ENCODE results near the gene GNG3.
"Not testable (repeated sequence)": the region's sequence is repeated elsewhere in the genome, so short reads cannot be mapped to it uniquely, and the experiment has no call there.

GNG3 gene

DNA sequence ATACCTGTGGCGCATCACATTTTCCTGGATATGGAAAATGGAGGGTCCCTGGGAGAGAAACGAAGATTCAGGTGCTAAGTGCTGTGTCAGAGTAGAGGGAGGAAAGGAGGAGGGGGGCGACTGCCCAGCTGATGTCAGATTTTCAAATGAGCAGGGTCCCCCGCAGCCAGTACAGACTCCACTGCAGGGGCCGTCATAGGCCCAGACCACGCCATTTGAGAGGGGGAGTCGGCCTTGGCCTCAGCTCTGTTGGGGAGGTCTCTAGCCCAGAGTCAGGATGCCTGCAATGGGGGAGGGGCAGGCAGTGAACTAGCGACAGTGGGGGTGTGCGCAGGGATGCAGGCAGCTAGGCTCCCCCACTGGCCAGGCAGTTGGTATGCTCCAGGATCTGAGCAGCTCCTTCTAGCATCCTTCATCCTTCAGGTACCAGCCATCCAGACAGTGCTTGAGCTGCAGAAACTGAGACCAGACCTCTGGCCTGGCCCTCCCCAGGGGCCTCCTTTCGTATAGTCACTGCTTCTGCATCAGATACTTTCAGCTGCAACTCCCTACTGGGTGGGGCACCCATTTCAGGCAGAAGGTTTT, at the start of gene GNG3, which contains the start of gene BSCL2:
Gene GNG3, plus strand, starts transcription at position 400 of the 585 bp plus-strand sequence. CDS start 620 bp downstream, outside the sequence.
Gene BSCL2, minus strand, starts transcription at position 148 of the 585 bp plus-strand sequence. CDS start 229 bp downstream, outside the sequence.
- peak within 1 kb of the TSS; percentile 89 for H3K27ac ChIP-seq
- no peak for DNase-seq (ENCODE audit: low read depth, low spot score)

DNA sequence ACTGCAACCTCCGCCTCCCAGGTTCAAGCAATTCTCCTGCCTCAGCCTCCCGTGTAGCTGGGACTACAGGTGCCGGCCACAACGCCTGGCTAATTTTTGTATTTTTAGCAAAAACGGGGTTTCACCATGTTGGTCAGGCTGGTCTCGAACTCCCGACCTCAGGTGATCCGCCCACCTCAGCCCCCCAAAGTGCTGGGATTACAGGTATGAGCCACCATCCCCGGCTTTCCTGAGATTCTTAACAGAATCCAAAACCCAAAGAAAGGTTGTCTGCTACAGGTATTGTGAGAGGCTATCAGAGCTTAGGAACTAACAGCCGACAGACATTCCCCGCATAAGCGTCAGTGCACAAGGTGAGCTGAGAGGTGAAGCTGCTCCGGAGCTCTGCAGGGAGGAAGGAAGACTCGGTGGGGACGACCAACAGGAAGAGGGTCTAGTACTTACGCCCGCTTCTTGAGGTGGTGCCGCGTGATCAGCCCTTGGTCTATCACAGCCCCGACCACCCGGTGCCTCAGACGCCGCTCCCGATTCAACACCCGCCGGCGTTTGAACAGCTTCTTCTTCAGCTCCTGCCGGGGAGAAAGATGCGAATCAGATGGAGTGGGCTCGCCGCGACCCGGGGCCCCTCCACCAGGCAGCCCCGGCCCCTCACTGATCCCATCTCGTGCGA, 42.9 kb upstream of the GNG3 start:
- no peak for DNase-seq (ENCODE audit: low read depth, low spot score)
- H3K27ac ChIP-seq, result peak overlapping the region; percentile 81

DNA sequence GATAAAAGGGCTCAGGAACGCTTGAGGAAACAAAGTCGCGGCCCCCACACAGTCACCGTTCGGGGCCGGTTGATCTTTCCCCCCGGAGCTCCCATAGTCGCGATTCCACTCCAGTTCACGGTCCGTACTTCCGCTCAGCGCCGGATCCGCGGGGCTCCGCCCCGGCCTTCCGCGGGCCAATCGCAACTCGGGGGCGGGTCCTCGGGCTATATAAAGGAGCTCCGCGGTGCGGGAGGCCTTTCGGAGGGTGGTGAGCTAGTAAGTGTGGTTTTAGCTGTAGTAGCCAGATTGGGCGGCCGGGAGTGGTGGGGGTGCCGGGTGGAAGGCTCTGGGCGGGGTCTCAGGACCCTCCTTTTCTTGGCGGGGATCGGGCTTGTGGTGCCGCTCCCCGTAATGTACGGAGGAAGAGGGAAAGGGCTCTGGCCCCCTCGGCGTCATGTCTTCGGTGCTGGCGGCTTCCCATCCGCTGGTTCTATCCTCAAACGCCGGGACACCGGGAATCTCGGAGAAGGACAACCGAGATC, 42.3 kb upstream of the GNG3 start, which contains the start of the genes C11orf98 and CSKMT:
Gene C11orf98, minus strand, starts transcription at position 136 of the 524 bp plus-strand sequence. Its CDS starts 41 bp downstream, at position 95.
Gene CSKMT, plus strand, starts transcription at position 238 of the 524 bp plus-strand sequence. CDS start 568 bp downstream, outside the sequence.
- peak; percentile 62 for DNase-seq (ENCODE audit: low read depth, low spot score)
- peak within 1 kb of the TSS; percentile 81 for H3K27ac ChIP-seq

DNA sequence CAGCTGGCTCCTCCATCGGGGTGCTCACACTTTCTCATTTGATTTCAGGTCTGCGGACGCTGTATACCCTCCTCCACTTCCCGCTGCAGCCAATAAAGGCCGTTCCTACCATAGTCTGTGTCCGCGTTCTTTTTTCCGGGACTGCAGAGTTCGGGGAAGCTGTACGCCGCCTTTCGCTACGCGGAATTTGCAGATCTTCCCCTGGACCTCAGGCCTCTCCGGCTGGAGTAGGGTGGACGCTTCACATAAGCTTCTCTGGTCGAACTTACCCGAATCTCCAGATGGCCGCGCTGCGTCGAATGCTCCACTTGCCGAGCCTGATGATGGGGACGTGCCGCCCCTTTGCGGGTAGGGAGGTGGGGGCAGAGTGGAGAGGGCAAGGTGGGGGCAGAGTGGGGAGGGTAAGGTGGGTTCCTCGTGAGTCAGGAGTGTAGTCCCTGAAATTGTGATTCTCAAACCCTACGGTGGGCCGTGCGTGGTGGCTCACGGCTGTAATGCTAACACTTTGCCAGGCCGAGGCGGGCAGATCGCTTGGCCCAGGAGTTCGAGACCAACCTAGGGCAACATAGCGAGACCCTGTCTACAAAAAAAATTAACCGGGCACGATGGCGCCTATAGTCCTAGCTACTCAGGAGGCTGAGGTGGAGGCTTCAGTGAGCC, 41.7 kb upstream of the GNG3 start:
- DNase-seq (ENCODE audit: low read depth, low spot score), result no peak
- peak overlapping the region; percentile 81 for H3K27ac ChIP-seq

DNA sequence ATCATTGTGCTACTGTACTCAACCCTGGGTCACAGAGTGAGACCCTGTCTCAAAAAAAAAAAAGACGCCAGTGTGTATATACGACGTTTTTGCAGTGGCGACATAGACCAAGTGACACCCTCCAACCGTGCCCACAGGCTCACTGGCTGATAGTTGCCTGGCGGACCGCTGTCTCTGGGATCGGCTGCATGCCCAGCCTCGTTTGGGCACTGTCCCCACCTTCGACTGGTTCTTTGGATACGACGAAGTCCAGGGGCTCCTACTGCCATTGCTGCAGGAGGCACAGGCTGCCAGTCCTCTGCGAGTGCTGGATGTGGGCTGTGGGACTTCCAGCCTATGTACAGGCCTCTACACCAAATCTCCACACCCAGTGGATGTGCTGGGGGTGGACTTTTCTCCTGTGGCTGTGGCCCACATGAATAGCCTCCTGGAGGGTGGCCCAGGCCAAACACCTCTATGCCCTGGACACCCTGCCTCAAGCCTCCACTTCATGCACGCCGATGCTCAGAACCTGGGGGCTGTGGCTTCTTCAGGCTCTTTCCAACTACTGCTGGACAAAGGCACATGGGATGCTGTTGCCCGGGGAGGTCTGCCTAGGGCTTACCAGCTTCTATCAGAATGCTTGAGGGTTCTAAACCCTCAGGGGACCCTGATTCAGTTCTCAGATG, 41.1 kb upstream of the GNG3 start:
- DNase-seq (ENCODE audit: low read depth, low spot score), result no peak
- H3K27ac ChIP-seq, result peak overlapping the region; percentile 81

GRCh38 chr11:62667460-62667859, 40.0 kb upstream of the GNG3 start:
- peak overlapping the region; percentile 81 for H3K27ac ChIP-seq

GRCh38 chr11:62669420-62670161, 37.9 kb upstream of the GNG3 start:
- no peak for DNase-seq (ENCODE audit: low read depth, low spot score)
- peak overlapping the region; percentile 33 for H3K27ac ChIP-seq

More at GRCh38 chr11:62667460-62667859, 40.0 kb upstream of the GNG3 start:
- no peak for DNase-seq (ENCODE audit: low read depth, low spot score)

- no peak for DNase-seq (ENCODE audit: low read depth, low spot score)
- peak overlapping the region; percentile 83 for H3K27ac ChIP-seq
Measured at GRCh38 chr11:62671236-62671607, 36.3 kb upstream of the GNG3 start.

- H3K27ac ChIP-seq, result peak within 1 kb of the TSS; percentile 83
- no peak for DNase-seq (ENCODE audit: low read depth, low spot score)
Measured at GRCh38 chr11:62671608-62672389, 35.7 kb upstream of the GNG3 start, which contains the start of the genes LBHD1 and UQCC3. LBHD1 (minus strand) TSS chr11:62672267; CDS start chr11:62670031, 2,236 bp downstream. UQCC3 (plus strand) TSS chr11:62671673; CDS start chr11:62671746, 73 bp downstream.

- peak overlapping the region; percentile 83 for H3K27ac ChIP-seq
- DNase-seq (ENCODE audit: low read depth, low spot score), result no peak
Measured at GRCh38 chr11:62673196-62673525, 34.3 kb upstream of the GNG3 start.

DNA sequence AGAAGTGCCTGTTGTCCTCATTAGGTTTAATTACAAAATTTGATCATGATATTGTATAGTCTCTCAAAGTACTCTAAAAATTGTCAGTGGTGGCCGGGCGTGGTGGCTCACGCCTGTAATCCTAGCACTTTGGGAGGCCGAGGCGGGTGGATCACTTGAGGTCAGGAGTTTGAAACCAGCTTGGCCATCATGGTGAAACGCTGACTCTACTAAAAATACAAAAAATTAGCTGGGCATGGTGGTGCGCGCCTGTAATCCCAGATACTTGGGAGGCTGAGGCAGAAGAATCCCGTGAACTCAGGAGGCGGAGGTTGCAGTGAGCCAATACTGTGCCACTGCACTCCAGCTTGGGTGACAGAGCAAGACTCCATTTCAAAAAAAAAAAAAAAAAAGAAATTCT, 32.1 kb upstream of the GNG3 start:
- not testable (repeated sequence) for DNase-seq (ENCODE audit: low read depth, low spot score); H3K27ac ChIP-seq

DNA sequence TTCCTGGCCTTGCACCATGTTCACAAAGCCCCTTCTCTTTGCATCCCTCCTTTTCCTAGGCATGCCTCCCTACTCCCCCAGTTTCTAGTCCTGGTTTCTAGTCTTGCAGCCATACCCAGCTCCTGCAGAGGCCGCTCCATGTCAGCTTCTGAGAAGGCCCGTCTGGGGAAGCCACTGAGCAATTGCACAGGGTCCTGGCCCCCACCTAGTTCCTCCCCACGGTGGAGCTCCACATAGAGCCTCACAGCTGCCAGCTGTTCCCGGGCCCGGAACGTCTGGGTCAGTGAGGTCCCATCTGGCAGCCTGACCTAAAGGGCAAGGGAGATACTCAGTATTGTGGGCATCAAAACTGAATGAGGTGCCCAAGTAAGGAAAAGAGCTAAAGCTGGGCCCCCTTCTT, 30.8 kb upstream of the GNG3 start:
- H3K27ac ChIP-seq, result no peak overlapping the region
- DNase-seq (ENCODE audit: low read depth, low spot score), result no peak

- no peak for DNase-seq (ENCODE audit: low read depth, low spot score)
- no peak overlapping the region for H3K27ac ChIP-seq
Measured at GRCh38 chr11:62677156-62677555, 30.3 kb upstream of the GNG3 start.

GRCh38 chr11:62677714-62678113, 29.8 kb upstream of the GNG3 start:
- H3K27ac ChIP-seq, result no peak overlapping the region
- DNase-seq (ENCODE audit: low read depth, low spot score), result no peak

DNA sequence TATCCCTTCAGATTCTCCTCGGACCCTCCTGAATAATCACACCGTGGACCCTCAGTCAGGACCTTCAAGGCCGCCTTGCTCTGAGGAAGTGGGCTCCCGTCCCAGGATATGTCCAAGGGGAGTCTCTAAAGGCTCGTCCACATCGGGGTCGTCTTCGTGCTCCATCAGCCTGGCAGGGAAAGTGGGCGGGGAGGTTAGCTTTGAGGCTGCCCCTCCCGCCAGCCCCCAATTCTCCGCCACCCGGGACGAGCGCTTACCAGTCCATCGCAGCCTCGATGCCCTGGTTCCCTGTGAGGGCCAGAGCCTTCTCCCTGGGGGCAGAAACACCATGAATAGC, 29.1 kb upstream of the GNG3 start:
- no peak for DNase-seq (ENCODE audit: low read depth, low spot score)
- H3K27ac ChIP-seq, result peak overlapping the region; percentile 63

GRCh38 chr11:62678770-62679696, 28.4 kb upstream of the GNG3 start, which contains the start of gene UBXN1:
UBXN1 (minus strand) TSS chr11:62679073; CDS start chr11:62678923, 150 bp downstream.
- H3K27ac ChIP-seq, result peak within 1 kb of the TSS; percentile 63
- no peak for DNase-seq (ENCODE audit: low read depth, low spot score)

GRCh38 chr11:62680825-62681240, 26.6 kb upstream of the GNG3 start:
- no peak for DNase-seq (ENCODE audit: low read depth, low spot score)

DNA sequence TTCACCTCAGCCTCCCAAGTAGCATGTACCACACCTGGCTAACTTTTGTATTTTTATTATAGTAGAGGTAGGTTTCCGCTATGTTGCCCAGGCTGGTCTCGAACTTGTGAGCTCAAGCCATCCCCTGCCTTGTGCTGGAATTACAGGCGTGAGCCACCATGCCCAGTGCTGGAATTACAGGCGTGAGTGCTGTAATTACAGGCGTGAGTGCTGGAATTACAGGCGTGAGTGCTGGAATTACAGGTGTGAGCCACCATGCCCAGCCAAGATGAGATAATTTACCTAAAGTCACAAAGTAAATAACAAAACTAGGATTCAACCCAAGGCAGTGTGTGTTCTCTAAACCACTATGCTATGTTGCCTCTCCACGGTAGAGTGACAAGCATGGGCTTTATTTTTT, 25.0 kb upstream of the GNG3 start:
- no peak for DNase-seq (ENCODE audit: low read depth, low spot score)
- no peak overlapping the region for H3K27ac ChIP-seq

More at GRCh38 chr11:62680825-62681240, 26.6 kb upstream of the GNG3 start:
- H3K27ac ChIP-seq, result peak overlapping the region; percentile 22

All from epithelial cell of prostate (primary cell).